Stimulated activated CD8-positive, alpha-beta memory T cell treated with anti-CD3 and anti-CD28 coated beads, Interleukin-7, amount 100 ng/mL, for 4 hours (primary cell): ENCODE results near the gene GPC5.
"Not testable (repeated sequence)": the region's sequence is repeated elsewhere in the genome, so short reads cannot be mapped to it uniquely, and the experiment has no call there.

ENCODE experiments used
- DNase-seq, 2 donors: peaks; one replicate each; pipeline ENCODE4 v3.0.0-alpha.2; 2020; ENCODE audit warnings: low read depth in 2 of 2

The GPC5 gene

GRCh38 chr13:91368676-91369440 is 29.6 kb upstream of the GPC5 start:
- no peak for DNase-seq

GRCh38 chr13:91369441-91369831 is 29.0 kb upstream of the GPC5 start:
- DNase-seq = no peak

- DNase-seq = no peak
These were observed 27.9 kb upstream of the GPC5 start for GRCh38 chr13:91370501-91370900.

- no peak for DNase-seq
These were observed 25.5 kb upstream of the GPC5 start for GRCh38 chr13:91372911-91373310.

GRCh38 chr13:91375116-91375729 is 23.2 kb upstream of the GPC5 start:
- no peak for DNase-seq

- DNase-seq = no peak
These were observed 17.1 kb upstream of the GPC5 start for GRCh38 chr13:91381371-91381770.

- DNase-seq = no peak
These were observed 14.6 kb upstream of the GPC5 start for GRCh38 chr13:91383836-91384235.

GRCh38 chr13:91384896-91385295 is 13.5 kb upstream of the GPC5 start:
- no peak for DNase-seq

- no peak for DNase-seq
These were observed 9.2 kb upstream of the GPC5 start for GRCh38 chr13:91389186-91389585.

- no peak for DNase-seq
These were observed 826 bp upstream of the GPC5 start for GRCh38 chr13:91397595-91397994.

- DNase-seq = no peak
These were observed 1.0 kb downstream of the GPC5 start for GRCh38 chr13:91399189-91400062.

GRCh38 chr13:91400063-91400399 is 1.6 kb downstream of the GPC5 start:
- no peak for DNase-seq

- DNase-seq = no peak
These were observed 2.2 kb downstream of the GPC5 start for GRCh38 chr13:91400671-91401070.

GRCh38 chr13:91401920-91402319 is 3.5 kb downstream of the GPC5 start:
- no peak for DNase-seq

GRCh38 chr13:91405240-91405639 is 6.8 kb downstream of the GPC5 start:
- DNase-seq = no peak

GRCh38 chr13:91406619-91407018 is 8.2 kb downstream of the GPC5 start:
- DNase-seq = no peak

- DNase-seq = no peak
These were observed 10.6 kb downstream of the GPC5 start for GRCh38 chr13:91408971-91409370.

GRCh38 chr13:91416579-91416978 is 18.2 kb downstream of the GPC5 start:
- DNase-seq = not testable (repeated sequence)

- no peak for DNase-seq
These were observed 19.4 kb downstream of the GPC5 start for GRCh38 chr13:91417660-91418325.

- no peak for DNase-seq
These were observed 28.5 kb downstream of the GPC5 start for GRCh38 chr13:91426913-91427312.

GRCh38 chr13:91438674-91439073 is 40.3 kb downstream of the GPC5 start:
- not testable (repeated sequence) for DNase-seq

- DNase-seq = no peak
These were observed 52.5 kb downstream of the GPC5 start for GRCh38 chr13:91450913-91451312.
